GM12878 (cell line): ENCODE data around the gene CNNM4. TPM values are rescaled to one million over a fixed set of nuclear protein-coding genes. Genes with fewer than 3 reads are reported as not detected.

Experiments
- ATAC-seq: fragments of 200-7000 bp; cut with Tn5 transposase; 3 replicates; pipeline ENCODE4 v1.9.1; 2020; ENCODE audit warnings: mild to moderate bottlenecking, moderate library complexity
- BruUV-seq: library from RNA; stranded (reverse); fragments of 400-500 nt; replicated peaks from 2 replicates; lab custom pipeline; 2021; lab: Mats Ljungman, UMichigan
- CTCF ChIA-PET: fragments of 300-600 bp; sonication (Branson Sonifier 250); formaldehyde crosslinking; extraction: SDS; loops from one replicate; lab custom pipeline; 2021; ENCODE audit warnings: inconsistent platforms; lab: Yijun Ruan, JAX
- POLR2A ChIA-PET: fragments of 350-600 bp; formaldehyde crosslinking; extraction: SDS; loops from one replicate; lab custom pipeline; 2021; ENCODE audit warnings: inconsistent platforms; lab: Charles Lee
- RAD21 ChIA-PET: fragments of 300-600 bp; sonication (Branson Sonifier 250); formaldehyde crosslinking; loops from one replicate; lab custom pipeline; 2023; ENCODE audit warnings: antibody characterized with exemption; ENCODE audit not compliant: unreplicated experiment; lab: Charles Lee
- SMC1A ChIA-PET: fragments of 300-600 bp; sonication (Branson Sonifier 250); formaldehyde crosslinking; loops from one replicate; lab custom pipeline; 2023; ENCODE audit not compliant: unreplicated experiment, uncharacterized antibody; lab: Charles Lee
- DNase-seq: peaks from one replicate; pipeline ENCODE4 v3.0.0-alpha.2; 2011; ENCODE audit warnings: low read depth, low spot score
- FAIRE-seq: peaks from 3 replicates; lab custom pipeline; 2011; peaks lifted over from hg19 to GRCh38; lab: Jason Lieb, UNC
- H2AFZ ChIP-seq: 2 replicates; pipeline ENCODE4 v1.6.0; 2011; ENCODE audit warnings: low read depth, low read length, control low read depth; ENCODE audit not compliant: control insufficient read depth
- H3K27ac ChIP-seq: 2 replicates; pipeline ENCODE4 v1.5.1; 2011; ENCODE audit warnings: control low read depth; ENCODE audit not compliant: control insufficient read depth, insufficient read depth
- H3K27me3 ChIP-seq, 2 experiments: replicated peaks in 1 of 2; 2 replicates each; pipeline versions ENCODE4 v1.6.0 to v1.6.1; 2011; ENCODE audit warnings: low read length in 1 of 2; ENCODE audit not compliant: control insufficient read depth in 2 of 2, insufficient read depth in 2 of 2
- H3K36me3 ChIP-seq, 2 experiments: 2 replicates each; pipeline ENCODE4 v1.5.1; 2011; ENCODE audit warnings: low read length in 1 of 2; ENCODE audit not compliant: control insufficient read depth in 2 of 2, insufficient read depth in 2 of 2
- H3K4me1 ChIP-seq: 2 replicates; pipeline ENCODE4 v1.6.1; 2011; ENCODE audit warnings: mild to moderate bottlenecking, low read length, moderate library complexity, mixed read lengths; ENCODE audit not compliant: control insufficient read depth, insufficient read depth
- H3K4me2 ChIP-seq: 2 replicates; pipeline ENCODE4 v1.6.0; 2011; ENCODE audit warnings: control low read depth; ENCODE audit not compliant: control insufficient read depth, insufficient read depth
- H3K4me3 ChIP-seq: fragments of 200-600 bp; sonication (generic); 2 replicates; pipeline ENCODE4 v1.5.1; 2016
- H3K79me2 ChIP-seq: 2 replicates; pipeline ENCODE4 v1.6.0; 2011; ENCODE audit warnings: low read length; ENCODE audit not compliant: control insufficient read depth, insufficient read depth
- H3K9ac ChIP-seq: 2 replicates; pipeline ENCODE4 v1.8.0; 2011; ENCODE audit warnings: low read length, control low read depth, mixed read lengths; ENCODE audit not compliant: control insufficient read depth, insufficient read depth
- H3K9me3 ChIP-seq: replicated peaks from 3 replicates; pipeline ENCODE4 v1.5.1; 2011; ENCODE audit warnings: mild to moderate bottlenecking, low read length; ENCODE audit not compliant: control insufficient read depth, insufficient read depth
- H4K20me1 ChIP-seq: 2 replicates; pipeline ENCODE4 v1.6.0; 2011; ENCODE audit not compliant: control insufficient read depth, insufficient read depth
- CHD1 ChIP-seq: IDR thresholded peaks from 2 replicates; pipeline ENCODE4 v1.6.1; 2012; ENCODE audit warnings: low read depth, low read length, improper control_type of control experiment
- CHD2 ChIP-seq: IDR thresholded peaks from 2 replicates; pipeline ENCODE4 v1.6.1; 2011; ENCODE audit warnings: low read depth, low read length, improper control_type of control experiment, borderline replicate concordance
- EP300 ChIP-seq, 2 experiments: fragments of 150-350 bp in 1 of 2; IDR thresholded peaks; 2 replicates each; pipeline ENCODE4 v1.6.1; 2011 to 2012; ENCODE audit warnings: low read depth in 2 of 2, low read length in 2 of 2, borderline replicate concordance in 1 of 2, improper control_type of control experiment in 1 of 2, inconsistent platforms in 1 of 2; ENCODE audit not compliant: control insufficient read depth in 1 of 2
- FOXK2 ChIP-seq: fragments of 450-650 bp; IDR thresholded peaks from 2 replicates; pipeline ENCODE4 v1.6.1; 2017; ENCODE audit warnings: mild to moderate bottlenecking, moderate library complexity
- IRF3 ChIP-seq: fragments of 450-650 bp; IDR thresholded peaks from 2 replicates; pipeline ENCODE4 v1.6.1; 2014; ENCODE audit warnings: mild to moderate bottlenecking
- KLF5 ChIP-seq: fragments of 450-650 bp; IDR thresholded peaks from 2 replicates; pipeline ENCODE4 v1.6.1; 2014; ENCODE audit warnings: mild to moderate bottlenecking; ENCODE audit not compliant: partially characterized antibody
- MAX ChIP-seq: IDR thresholded peaks from 2 replicates; pipeline ENCODE4 v1.6.1; 2012; ENCODE audit warnings: low read depth, low read length, improper control_type of control experiment
- MLLT1 ChIP-seq: fragments of 450-650 bp; IDR thresholded peaks from 2 replicates; pipeline ENCODE4 v1.6.1; 2016; ENCODE audit warnings: mild to moderate bottlenecking
- MXI1 ChIP-seq: fragments of 150-350 bp; IDR thresholded peaks from 2 replicates; pipeline ENCODE4 v1.6.1; 2011; ENCODE audit warnings: low read depth, mild to moderate bottlenecking, inconsistent platforms, low read length, improper control_type of control experiment
- NFYA ChIP-seq: IDR thresholded peaks from 2 replicates; pipeline ENCODE4 v1.6.1; 2011; ENCODE audit warnings: low read depth, mild to moderate bottlenecking, low read length, improper control_type of control experiment, borderline replicate concordance
- NR2C2 ChIP-seq: IDR thresholded peaks from 2 replicates; pipeline ENCODE4 v1.6.1; 2011; ENCODE audit warnings: borderline replicate concordance, low read depth; ENCODE audit not compliant: control insufficient read depth, insufficient read length
- NR2F1 ChIP-seq: fragments of 450-650 bp; conservative IDR thresholded peaks from 2 replicates; pipeline ENCODE4 v1.6.1; 2017; ENCODE audit warnings: mild to moderate bottlenecking
- ZNF622 ChIP-seq: fragments of 450-650 bp; IDR thresholded peaks from 2 replicates; pipeline ENCODE4 v1.6.1; 2017; ENCODE audit warnings: mild to moderate bottlenecking, inconsistent platforms
- WGBS: methylation state at CpG from one replicate; pipeline ENCODE4 v1.1.6; 2016; ENCODE audit warnings: low lambda C conversion rate; ENCODE audit not compliant: insufficient replicate concordance, insufficient coverage; ENCODE audit errors: missing lambda C conversion rate; 5-methylcytosine and 5-hydroxymethylcytosine counted together
- in situ Hi-C: fragments of 300-500 bp; cut with MboI; formaldehyde crosslinking; loops from 9 replicates; pipeline ENCODE4 v1.14.3; 2018; ENCODE audit warnings: mixed read lengths
- intact Hi-C: fragments of 100-400 bp; cut with micrococcal nuclease; formaldehyde crosslinking; loops from one replicate; pipeline ENCODE4 v1.14.2; 2022; ENCODE audit not compliant: unreplicated experiment
- polyA plus RNA-seq, 11 experiments: library from polyadenylated mRNA; depleted of rRNA in 4 of 11; unstranded in 6 of 11; stranded (reverse) in 5 of 11; fragments of >200 nt; fragmentation: Nextera tagmentation in 4 of 11; fragmentation: Illumina TruSeq in 1 of 11; extraction: Ambion mirVana in 4 of 11; extraction: Trizol in 1 of 11; gene quantifications; 1 replicate in 1 of 11; 2 replicates in 10 of 11; pipeline versions ENCODE4 v1.2.1 to v1.2.3, GENCODE V29; 2011 to 2016; ENCODE audit warnings: inconsistent platforms in 2 of 11, missing spikeins in 2 of 11, low read depth in 1 of 11
- total RNA-seq, 4 experiments: library from RNA; depleted of rRNA in 3 of 4; stranded (reverse); fragments of >200 nt in 3 of 4; fragmentation: Illumina TruSeq in 1 of 4; extraction: Trizol in 1 of 4; gene quantifications; 2 replicates each; pipeline versions ENCODE4 v1.2.1 to v1.2.3, GENCODE V29; 2013 to 2021

The CNNM4 gene
- total and polyA plus RNA-seq, 10 of the 15 experiments (the other 5 are each of a cell fraction or from before 2014, with no cell fraction given): 2.4 to 13.8 (median 8.1) TPM

- TF ChIP-seq CHD1: no peak
- no TSS peak for BruUV-seq
- Histone ChIP-seq H3K4me2 (peak overlapping the region; percentile 61; the same call in 1 of the 2 replicates), H3K9me3 (no peaks in the 10 kb centered on the region), H3K79me2 (peaks cover 27% of the 10 kb centered on the region), H3K27ac (no peak overlapping the region), H3K9ac (no peak overlapping the region), H3K4me3 (peak overlapping the region; percentile 27), H2AFZ (no peak overlapping the region), H3K36me3 (peaks cover 0 to 5% of the 10 kb centered on the region in 2 experiments; a peak in 2 of 4 replicates), H4K20me1 (peaks cover 5% of the 10 kb centered on the region; the same call in 1 of the 2 replicates), H3K4me1 (peaks cover 12% of the 10 kb centered on the region), H3K27me3 (no peaks in the 10 kb centered on the region)
- RAD21 ChIA-PET: interaction anchor here (0.8 to 1.1 kb wide), 2 partner anchors 37 to 291 kb away, joined by 3 to 5 read pairs; partner anchors contain the start of gene ANKRD39
- SMC1A ChIA-PET: interaction anchor here (1.0 to 1.7 kb wide), 3 partner anchors 37 to 131 kb away, joined by 3 to 7 read pairs (median 4); partner anchors contain the start of gene ANKRD39
- in situ Hi-C loops (no loop called here), intact Hi-C loops (no loop called here)
- WGBS: 79% methylated on average over 11 of the region's 11 CpGs
- CTCF ChIA-PET: interaction anchor here (0.9 to 2.5 kb wide), 7 partner anchors 15 to 291 kb away, joined by 3 to 12 read pairs (median 5); partner anchors contain the start of gene ANKRD39
- ATAC-seq (no peak), DNase-seq (no peak), FAIRE-seq (no peak)
- POLR2A ChIA-PET: interaction anchor here (0.5 kb wide), 1 partner anchor 52 kb away, joined by 3 read pairs; no protein-coding TSS in a partner anchor
Observed at GRCh38 chr2:96821113-96821675, 60.5 kb downstream of the CNNM4 start.

GRCh38 chr2:96822786-96823185, 62.1 kb downstream of the CNNM4 start:
- no peaks in the 10 kb centered on the region for H3K9me3 ChIP-seq
- H3K27me3 ChIP-seq: no peaks in the 10 kb centered on the region
- intact Hi-C loops: no loop called here
- no peak overlapping the region for H3K4me3 ChIP-seq
- TF ChIP-seq MXI1: no peak
- TF ChIP-seq MAX: no peak
- TF ChIP-seq MLLT1: no peak
- TF ChIP-seq ZNF622: no peak
- no peak for TF ChIP-seq EP300 (IDR thresholded peaks at IDR 0.05; ENCODE audit: borderline replicate concordance in 1 of 2, control insufficient read depth in 1 of 2, low read depth in 2 of 2, low read length in 2 of 2)
- no peak for TF ChIP-seq CHD2
- TF ChIP-seq FOXK2: no peak
- TF ChIP-seq IRF3: no peak
- no peak for TF ChIP-seq NFYA
- no peak for TF ChIP-seq NR2C2
- TF ChIP-seq KLF5: no peak
- TF ChIP-seq NR2F1: no peak
- in situ Hi-C loops: no loop called here
- SMC1A ChIA-PET: no interaction called here
- no peak overlapping the region for H3K27ac ChIP-seq
- DNase-seq (no peak), FAIRE-seq (no peak), ATAC-seq (no peak)
- peaks cover 0 to 7% of the 10 kb centered on the region in 2 experiments; a peak in 2 of 4 replicates for H3K36me3 ChIP-seq
- CTCF ChIA-PET: interaction anchor here (1.5 kb wide), 1 partner anchor 118 kb away, joined by 3 read pairs; no protein-coding TSS in a partner anchor
- H3K4me2 ChIP-seq: no peak overlapping the region
- BruUV-seq: no TSS peak
- POLR2A ChIA-PET: no interaction called here
- H4K20me1 ChIP-seq: peaks cover 5% of the 10 kb centered on the region; the same call in 1 of the 2 replicates
- WGBS: 84% methylated on average over 4 of the region's 4 CpGs
- H3K9ac ChIP-seq: no peak overlapping the region
- RAD21 ChIA-PET: no interaction called here
- H3K79me2 ChIP-seq: peaks cover 17% of the 10 kb centered on the region
- no peak overlapping the region for H2AFZ ChIP-seq
- peaks cover 5% of the 10 kb centered on the region; the same call in 1 of the 2 replicates for H3K4me1 ChIP-seq
